ENCODE data around the gene CDC42EP4. TPM values are rescaled to one million over a fixed set of nuclear protein-coding genes. Genes with fewer than 3 reads are reported as not detected.
A peak's percentile ranks its signal among the peaks of the same experiment; 100 is the strongest.

The CDC42EP4 gene
- total RNA-seq, 1 donor from 2014 or later: 34.0 TPM

DNA sequence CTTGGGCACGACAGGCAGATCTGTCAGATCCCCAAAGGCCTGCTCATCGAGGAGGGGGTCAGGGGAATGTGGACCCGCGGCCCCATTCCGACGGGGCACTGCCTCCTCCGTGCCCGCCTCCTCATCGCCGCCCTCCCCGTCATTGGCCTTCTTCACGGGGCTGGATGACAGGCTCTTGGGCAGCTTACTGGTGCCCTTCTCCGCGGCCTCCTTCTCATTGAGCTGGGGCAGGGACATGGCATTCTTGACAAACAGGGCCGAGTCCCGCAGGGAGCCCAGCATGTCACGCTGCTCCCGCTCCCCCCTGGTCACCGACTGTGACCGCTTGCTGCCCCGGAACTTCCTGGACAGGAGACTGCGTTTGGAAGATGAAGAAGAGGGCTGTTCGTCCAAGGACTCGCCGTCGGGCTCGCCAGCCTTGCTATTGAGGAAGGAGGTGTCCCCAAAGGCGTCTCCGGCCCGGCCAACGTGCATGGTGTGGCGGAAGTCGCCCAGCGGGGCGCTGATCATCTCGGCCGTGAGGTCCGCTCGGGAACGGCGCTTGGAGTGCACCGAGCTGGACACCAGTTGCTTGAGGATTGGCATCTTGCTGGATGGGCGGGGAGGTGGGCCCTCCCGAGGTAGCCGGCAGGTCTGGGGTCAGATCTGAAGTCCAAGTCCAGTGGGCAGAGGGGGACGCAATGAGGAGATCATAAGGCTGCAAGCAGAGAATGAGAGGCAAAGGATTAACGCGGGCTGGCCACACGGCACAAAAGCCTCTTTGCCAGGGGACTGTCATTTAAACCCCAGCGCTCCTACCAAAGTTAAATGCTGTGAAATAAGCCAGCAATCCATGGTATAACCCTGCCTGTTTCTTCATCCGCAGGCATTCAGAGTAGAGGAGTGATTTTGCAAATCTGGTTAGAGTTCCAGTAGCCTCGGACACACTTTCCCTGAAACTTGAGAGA is 25.6 kb downstream of the CDC42EP4 start:
- H3K36me3 ChIP-seq: peaks cover 53% of the 10 kb centered on the region
- peak overlapping the region; percentile 94 for H3K27ac ChIP-seq (replicated peaks)
- H3K4me1 ChIP-seq: peaks cover 93% of the 10 kb centered on the region
- no peak for DNase-seq
- TF ChIP-seq, protein P1, sequence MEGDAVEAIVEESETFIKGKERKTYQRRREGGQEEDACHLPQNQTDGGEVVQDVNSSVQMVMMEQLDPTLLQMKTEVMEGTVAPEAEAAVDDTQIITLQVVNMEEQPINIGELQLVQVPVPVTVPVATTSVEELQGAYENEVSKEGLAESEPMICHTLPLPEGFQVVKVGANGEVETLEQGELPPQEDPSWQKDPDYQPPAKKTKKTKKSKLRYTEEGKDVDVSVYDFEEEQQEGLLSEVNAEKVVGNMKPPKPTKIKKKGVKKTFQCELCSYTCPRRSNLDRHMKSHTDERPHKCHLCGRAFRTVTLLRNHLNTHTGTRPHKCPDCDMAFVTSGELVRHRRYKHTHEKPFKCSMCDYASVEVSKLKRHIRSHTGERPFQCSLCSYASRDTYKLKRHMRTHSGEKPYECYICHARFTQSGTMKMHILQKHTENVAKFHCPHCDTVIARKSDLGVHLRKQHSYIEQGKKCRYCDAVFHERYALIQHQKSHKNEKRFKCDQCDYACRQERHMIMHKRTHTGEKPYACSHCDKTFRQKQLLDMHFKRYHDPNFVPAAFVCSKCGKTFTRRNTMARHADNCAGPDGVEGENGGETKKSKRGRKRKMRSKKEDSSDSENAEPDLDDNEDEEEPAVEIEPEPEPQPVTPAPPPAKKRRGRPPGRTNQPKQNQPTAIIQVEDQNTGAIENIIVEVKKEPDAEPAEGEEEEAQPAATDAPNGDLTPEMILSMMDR (IDR thresholded peaks at IDR 0.05; ENCODE audit: borderline replicate concordance): no peak
- H3K27me3 ChIP-seq (ENCODE audit: low read depth): no peaks in the 10 kb centered on the region
- intact Hi-C loops (cut with micrococcal nuclease): no loop called here
- H3K4me3 ChIP-seq: no peak overlapping the region
- H3K9me3 ChIP-seq (replicated peaks): no peaks in the 10 kb centered on the region

DNA sequence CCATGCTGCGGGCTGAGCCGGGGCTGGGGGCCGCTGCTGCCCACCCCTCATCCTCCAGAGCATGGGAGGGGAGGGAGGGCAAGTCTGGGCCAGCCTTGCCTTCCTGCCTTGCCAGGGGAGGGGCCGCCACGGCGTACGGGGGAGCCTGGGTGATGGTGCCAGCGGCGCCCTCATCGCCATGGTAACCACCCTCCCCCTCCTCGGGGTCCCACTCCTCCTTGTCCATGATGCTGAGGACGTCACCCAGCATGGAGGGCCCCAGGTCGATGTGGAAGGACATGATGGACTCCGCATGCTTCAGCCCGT is 26.2 kb downstream of the CDC42EP4 start:
- no peak overlapping the region for H3K4me3 ChIP-seq
- H3K4me1 ChIP-seq: peaks cover 87% of the 10 kb centered on the region
- DNase-seq: no peak
- intact Hi-C loops (cut with micrococcal nuclease): no loop called here
- H3K36me3 ChIP-seq: peaks cover 54% of the 10 kb centered on the region
- TF ChIP-seq, protein P1 (IDR thresholded peaks at IDR 0.05; ENCODE audit: borderline replicate concordance): no peak
- no peaks in the 10 kb centered on the region for H3K27me3 ChIP-seq (ENCODE audit: low read depth)
- H3K9me3 ChIP-seq (replicated peaks): no peaks in the 10 kb centered on the region
- H3K27ac ChIP-seq (replicated peaks): peak overlapping the region; percentile 94

DNA sequence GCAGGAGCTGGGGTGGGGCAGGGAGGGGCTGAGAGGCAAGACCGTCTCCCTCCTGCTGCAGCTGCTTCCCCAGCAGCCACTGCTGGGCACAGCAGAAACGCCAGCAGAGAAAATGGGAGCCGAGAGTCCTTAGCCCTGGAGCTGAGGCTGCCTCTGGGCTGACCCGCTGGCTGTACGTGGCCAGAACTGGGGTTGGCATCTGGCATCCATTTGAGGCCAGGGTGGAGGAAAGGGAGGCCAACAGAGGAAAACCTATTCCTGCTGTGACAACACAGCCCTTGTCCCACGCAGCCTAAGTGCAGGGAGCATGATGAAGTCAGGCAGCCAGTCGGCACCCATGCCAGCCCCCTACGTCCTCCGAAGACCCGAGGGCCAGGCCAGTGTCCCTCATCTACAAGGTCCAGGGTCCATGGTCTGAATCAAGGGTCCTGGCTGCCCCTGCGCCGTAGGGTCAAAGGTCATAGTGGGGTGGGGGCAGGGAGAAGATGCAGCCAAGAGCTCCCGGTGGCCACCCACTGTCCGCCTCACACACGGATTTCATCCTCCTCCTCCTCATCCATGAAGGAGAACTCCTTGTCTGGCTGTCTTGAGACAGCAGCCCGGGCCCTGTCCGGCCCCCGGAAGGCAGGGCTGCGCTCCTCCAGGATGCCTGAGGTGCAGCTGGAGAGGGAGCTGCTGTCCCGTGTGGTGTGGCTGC is 26.7 kb downstream of the CDC42EP4 start:
- Histone ChIP-seq H3K27me3 (ENCODE audit: low read depth) (no peaks in the 10 kb centered on the region), H3K36me3 (peaks cover 54% of the 10 kb centered on the region), H3K9me3 (replicated peaks) (no peaks in the 10 kb centered on the region), H3K4me1 (peaks cover 87% of the 10 kb centered on the region), H3K27ac (replicated peaks) (peak overlapping the region; percentile 94), H3K4me3 (no peak overlapping the region)
- TF ChIP-seq, protein P1 (IDR thresholded peaks at IDR 0.05; ENCODE audit: borderline replicate concordance): no peak
- DNase-seq: no peak
- intact Hi-C loops (cut with micrococcal nuclease): no loop called here

DNA sequence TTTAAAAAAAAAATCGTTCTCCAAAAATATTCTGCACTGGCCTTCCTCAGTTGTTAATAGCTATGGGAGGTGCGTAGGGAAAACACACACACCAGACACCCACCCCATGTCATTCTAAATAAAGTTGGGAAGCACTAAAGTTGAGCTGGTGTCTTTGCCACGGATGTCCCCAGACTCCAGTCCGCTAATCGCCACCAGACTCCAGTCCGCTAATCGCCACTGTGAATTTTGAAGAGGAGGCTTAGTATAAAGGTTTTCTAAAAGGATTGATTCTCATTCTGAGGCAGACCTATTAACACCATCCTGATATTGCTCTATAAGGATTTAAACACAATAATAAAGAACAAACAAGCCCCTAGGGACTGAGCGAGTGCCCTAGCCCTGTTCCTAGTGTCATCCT is 27.4 kb downstream of the CDC42EP4 start:
- no peak for DNase-seq
- Histone ChIP-seq H3K4me3 (no peak overlapping the region), H3K27me3 (ENCODE audit: low read depth) (no peaks in the 10 kb centered on the region), H3K27ac (replicated peaks) (peak overlapping the region; percentile 94), H3K36me3 (peaks cover 58% of the 10 kb centered on the region), H3K9me3 (replicated peaks) (no peaks in the 10 kb centered on the region), H3K4me1 (peaks cover 87% of the 10 kb centered on the region)
- intact Hi-C loops (cut with micrococcal nuclease): no loop called here
- TF ChIP-seq, protein P1 (IDR thresholded peaks at IDR 0.05; ENCODE audit: borderline replicate concordance): no peak

DNA sequence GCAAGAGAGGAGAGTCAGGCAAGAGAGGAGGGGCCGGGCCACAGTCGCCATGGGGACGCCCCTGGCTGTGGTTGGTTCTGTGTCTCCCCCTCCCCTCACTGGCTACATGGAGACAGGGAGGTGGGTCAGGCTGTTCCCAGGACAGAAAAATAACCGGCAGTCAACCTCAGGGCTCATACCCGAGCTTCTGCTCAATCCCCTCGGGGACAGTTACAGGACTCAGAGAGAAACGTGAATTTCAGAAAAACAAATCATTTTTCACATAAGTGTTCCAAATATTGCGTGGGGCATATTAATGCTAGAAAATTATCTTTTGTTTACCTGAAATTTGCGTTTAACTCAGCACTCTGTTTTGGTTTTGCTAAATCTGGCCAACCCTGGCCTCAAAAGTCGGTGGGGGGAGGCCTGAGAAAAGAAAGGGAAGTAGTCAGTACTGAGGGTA is 27.9 kb downstream of the CDC42EP4 start:
- Histone ChIP-seq H3K4me3 (no peak overlapping the region), H3K27ac (replicated peaks) (peak overlapping the region; percentile 94), H3K4me1 (peaks cover 87% of the 10 kb centered on the region), H3K9me3 (replicated peaks) (no peaks in the 10 kb centered on the region), H3K36me3 (peaks cover 58% of the 10 kb centered on the region), H3K27me3 (ENCODE audit: low read depth) (no peaks in the 10 kb centered on the region)
- no peak for DNase-seq
- intact Hi-C loops (cut with micrococcal nuclease): no loop called here
- TF ChIP-seq, protein P1 (IDR thresholded peaks at IDR 0.05; ENCODE audit: borderline replicate concordance): no peak
